D721Med (cell line): ENCODE data around the gene FOXN4.
A peak's percentile ranks its signal among the peaks of the same experiment; 100 is the strongest.
"Not testable (repeated sequence)": the region's sequence is repeated elsewhere in the genome, so short reads cannot be mapped to it uniquely, and the experiment has no call there.

Experiments
- DNase-seq: peaks from one replicate; pipeline ENCODE4 v3.0.0; 2011; ENCODE audit warnings: low spot score; ENCODE audit not compliant: insufficient read length
- FAIRE-seq: peaks from 2 replicates; lab custom pipeline; 2011; peaks lifted over from hg19 to GRCh38; lab: Jason Lieb, UNC
- CTCF ChIP-seq: IDR thresholded peaks from 2 replicates; pipeline ENCODE4 v1.5.1; 2012; ENCODE audit warnings: mild to moderate bottlenecking, control low read depth; ENCODE audit not compliant: insufficient read depth; ENCODE audit errors: missing control alignments

Gene FOXN4

GRCh38 chr12:109330282-109331230, 21.5 kb upstream of the FOXN4 start:
- peak; percentile 58 for FAIRE-seq
- DNase-seq: no peak
- no peak for TF ChIP-seq CTCF

DNA sequence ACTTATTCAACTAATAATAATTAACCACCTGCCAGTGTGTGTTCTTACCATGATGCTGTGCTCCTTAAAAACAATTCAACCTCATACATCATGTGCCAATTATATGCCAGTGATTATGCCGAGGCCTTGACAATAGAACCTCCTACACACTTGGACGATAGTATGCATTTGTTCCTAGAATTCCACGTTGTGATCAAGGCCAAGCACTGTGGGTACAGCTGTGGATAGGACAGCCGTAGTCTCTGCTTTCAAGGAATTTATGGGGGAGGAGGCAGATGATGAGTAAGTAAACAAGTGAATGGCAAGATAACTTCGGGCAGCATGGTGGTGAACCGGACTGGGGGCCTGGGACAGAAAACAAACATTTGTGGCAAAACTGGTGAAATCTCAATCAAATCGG, 20.6 kb upstream of the FOXN4 start:
- TF ChIP-seq CTCF: no peak
- FAIRE-seq: peak; percentile 64
- DNase-seq: no peak

GRCh38 chr12:109329003-109329402, 19.9 kb upstream of the FOXN4 start:
- FAIRE-seq: no peak
- no peak for TF ChIP-seq CTCF
- no peak for DNase-seq

DNA sequence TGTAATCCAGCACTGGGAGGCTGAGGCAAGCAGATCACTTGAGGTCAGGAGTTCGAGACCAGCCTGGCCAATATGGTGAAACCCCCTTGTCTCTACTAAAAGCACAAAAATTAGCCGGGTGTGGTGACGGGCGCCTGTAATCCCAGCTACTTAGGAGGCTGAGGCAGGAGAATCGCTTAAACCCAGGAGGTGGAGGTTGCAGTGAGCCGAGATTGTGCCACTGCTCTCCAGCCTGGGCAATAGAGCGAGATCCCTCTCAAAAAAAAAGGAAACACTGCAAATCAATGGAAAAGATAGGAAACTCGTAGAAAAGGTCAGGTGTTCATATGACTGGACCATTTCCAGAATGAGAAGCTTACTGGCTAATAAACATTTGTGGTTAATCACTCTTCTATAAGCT, 12.2 kb upstream of the FOXN4 start:
- FAIRE-seq, DNase-seq: not testable (repeated sequence)

DNA sequence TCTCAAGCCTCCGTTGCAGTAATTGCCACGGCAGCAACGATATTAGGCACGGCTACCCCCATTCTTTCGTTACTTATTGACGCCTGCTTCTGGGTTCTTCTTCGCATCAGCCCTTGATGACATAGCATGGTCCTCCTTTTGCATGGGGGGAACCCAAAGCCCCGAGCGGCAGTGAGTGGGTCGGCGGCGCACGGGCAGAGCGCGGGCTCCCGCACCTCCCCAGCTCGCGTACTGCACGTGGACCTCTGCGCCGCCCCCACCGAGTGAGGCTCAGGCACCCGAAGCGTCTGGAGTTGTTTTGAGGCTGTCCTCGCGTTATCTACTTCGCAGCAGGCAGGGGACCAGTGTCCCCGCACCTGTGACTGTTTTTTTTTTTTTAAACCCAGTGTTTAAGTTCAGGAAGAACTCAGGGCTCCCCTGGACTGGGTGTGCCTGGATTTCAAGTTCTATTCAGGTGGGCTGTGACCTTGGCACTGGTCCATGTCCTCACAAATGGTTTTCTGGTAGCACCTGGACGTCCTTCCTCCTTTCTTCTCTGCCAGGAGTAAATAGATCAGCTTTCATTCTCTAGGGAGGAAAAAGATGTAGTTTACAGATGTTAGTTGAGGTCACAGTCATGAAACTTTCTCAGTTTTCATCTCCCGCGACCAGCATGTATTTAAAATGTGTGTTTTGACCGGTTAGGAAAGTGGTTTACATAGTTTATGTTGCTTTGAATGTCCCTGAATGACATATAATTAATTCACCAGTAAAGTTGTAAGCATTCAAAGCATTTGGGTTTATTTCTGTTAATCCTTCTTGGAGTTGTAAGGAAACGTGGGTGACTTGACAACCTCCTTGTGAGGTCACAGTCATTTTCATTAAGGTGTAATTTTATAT, 1.4 kb upstream of the FOXN4 start:
- FAIRE-seq: peak; percentile 73
- peak; percentile 19 for DNase-seq
- no peak for TF ChIP-seq CTCF

DNA sequence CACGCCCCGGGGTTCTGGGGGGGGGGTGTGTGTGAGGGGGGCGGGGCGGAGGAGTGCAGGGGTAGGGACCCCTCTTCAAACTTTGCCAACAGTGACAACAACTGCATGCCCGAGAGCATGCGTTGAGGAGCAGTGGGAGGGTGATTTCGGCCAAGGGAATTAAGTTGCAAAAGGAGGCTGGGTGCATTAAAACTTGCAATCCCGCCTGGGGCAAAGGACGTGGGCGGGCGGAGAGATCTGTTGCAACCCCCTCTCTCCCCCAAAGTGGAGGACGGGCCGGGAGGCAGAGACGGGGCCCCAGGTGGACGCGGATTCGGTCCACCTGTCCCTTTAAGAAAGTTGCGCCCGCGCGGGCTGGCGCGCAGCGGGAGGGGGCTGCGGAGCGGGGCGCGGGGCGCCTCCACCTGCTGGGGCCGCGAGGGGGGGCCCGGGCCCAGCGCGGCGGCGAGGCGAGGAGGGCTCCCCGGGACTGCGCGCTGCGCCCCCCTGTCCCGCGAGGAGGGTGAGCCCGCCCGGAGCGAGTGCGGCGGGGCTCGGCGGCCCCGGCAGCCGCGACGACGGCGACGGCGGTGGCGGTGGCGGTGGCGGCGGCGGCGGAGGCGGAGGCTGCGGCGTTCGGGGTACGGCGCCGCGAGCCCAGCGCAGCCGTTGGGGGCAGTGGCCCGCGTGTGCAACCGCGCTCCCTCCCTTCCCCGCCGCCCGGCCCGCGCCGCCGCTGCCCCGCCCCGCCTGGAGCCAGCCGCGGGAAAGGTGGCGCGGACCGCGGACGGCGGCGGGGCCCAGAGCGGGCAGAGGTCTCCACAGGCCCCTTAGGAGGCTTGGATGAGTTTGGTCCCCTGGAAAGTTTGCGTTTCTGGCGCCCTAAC, 530 bp upstream of the FOXN4 start:
- FAIRE-seq: no peak
- DNase-seq: no peak
- no peak for TF ChIP-seq CTCF

- TF ChIP-seq CTCF: no peak
- DNase-seq: no peak
- no peak for FAIRE-seq
These were observed 2.0 kb downstream of the FOXN4 start for GRCh38 chr12:109307051-109307450.
